DND-41 (cell line): Measurements from ENCODE around the gene CCNO.

Source experiments
- ATAC-seq: fragments of 200-7000 bp; cut with Tn5 transposase; 3 replicates; pipeline ENCODE4 v1.9.1; 2021; ENCODE audit warnings: low read depth; ENCODE audit not compliant: insufficient read depth
- DNase-seq: peaks from one replicate; pipeline ENCODE4 v3.0.0-alpha.2; 2020
- H2AFZ ChIP-seq: 2 replicates; pipeline ENCODE4 v1.6.0; 2012; ENCODE audit warnings: low read depth, low read length
- H3K27ac ChIP-seq: 2 replicates; pipeline ENCODE4 v1.5.1; 2012; ENCODE audit warnings: low read length, inconsistent platforms
- H3K27me3 ChIP-seq: fragments of 200-600 bp; sonication (generic); 2 replicates; pipeline ENCODE4 v1.6.0; 2012; ENCODE audit warnings: low read length, mild to moderate bottlenecking, inconsistent platforms; ENCODE audit not compliant: insufficient read depth, poor library complexity
- H3K36me3 ChIP-seq: 2 replicates; pipeline ENCODE4 v1.5.1; 2012; ENCODE audit warnings: low read length, inconsistent platforms; ENCODE audit not compliant: insufficient read depth
- H3K4me1 ChIP-seq: 2 replicates; pipeline ENCODE4 v1.5.1; 2012; ENCODE audit warnings: mild to moderate bottlenecking, low read length; ENCODE audit not compliant: insufficient read depth
- H3K4me2 ChIP-seq: 2 replicates; pipeline ENCODE4 v1.6.0; 2012; ENCODE audit warnings: mild to moderate bottlenecking, moderate library complexity, low read length, inconsistent platforms; ENCODE audit not compliant: insufficient read depth
- H3K4me3 ChIP-seq, 2 experiments: fragments of 200-600 bp in 1 of 2; shearing (Covaris generic) in 1 of 2; 2 replicates each; pipeline ENCODE4 v1.5.1; 2012 to 2016; ENCODE audit warnings: inconsistent platforms in 2 of 2, low read length in 2 of 2, mild to moderate bottlenecking in 2 of 2, low read depth in 1 of 2, moderate library complexity in 1 of 2
- H3K79me2 ChIP-seq: 2 replicates; pipeline ENCODE4 v1.6.0; 2012; ENCODE audit warnings: low read length, inconsistent platforms; ENCODE audit not compliant: insufficient read depth
- H3K9ac ChIP-seq: 2 replicates; pipeline ENCODE4 v1.6.0; 2012; ENCODE audit warnings: low read depth, mild to moderate bottlenecking, inconsistent platforms, low read length, moderate library complexity
- H3K9me3 ChIP-seq: 2 replicates; pipeline ENCODE4 v1.5.1; 2012; ENCODE audit warnings: low read length, moderate library complexity, mild to moderate bottlenecking, inconsistent platforms; ENCODE audit not compliant: insufficient read depth, severe bottlenecking
- H4K20me1 ChIP-seq: 2 replicates; pipeline ENCODE4 v1.6.0; 2012; ENCODE audit warnings: low read length; ENCODE audit not compliant: insufficient read depth
- CTCF ChIP-seq: IDR thresholded peaks from 2 replicates; pipeline ENCODE4 v1.5.1; 2012; ENCODE audit warnings: borderline replicate concordance, low read length, moderate library complexity, mild to moderate bottlenecking; ENCODE audit not compliant: poor library complexity, severe bottlenecking; ENCODE audit errors: extremely low read depth
- EZH2 ChIP-seq: IDR thresholded peaks from 3 replicates; pipeline ENCODE4 v1.6.1; 2012; ENCODE audit warnings: borderline replicate concordance, low read depth, mild to moderate bottlenecking, moderate library complexity, low read length, inconsistent platforms; ENCODE audit not compliant: severe bottlenecking

CCNO gene

GRCh38 chr5:55218967-55219366 is 14.4 kb downstream of the CCNO start:
- H2AFZ ChIP-seq: no peak overlapping the region
- no peaks in the 10 kb centered on the region for H3K79me2 ChIP-seq
- DNase-seq (no peak), ATAC-seq (no peak)
- H3K9me3 ChIP-seq: no peaks in the 10 kb centered on the region
- H4K20me1 ChIP-seq: no peaks in the 10 kb centered on the region
- H3K4me1 ChIP-seq: no peaks in the 10 kb centered on the region
- TF ChIP-seq CTCF (no peak), EZH2 (no peak)
- no peak overlapping the region for H3K4me3 ChIP-seq
- H3K27me3 ChIP-seq: no peaks in the 10 kb centered on the region
- no peak overlapping the region for H3K27ac ChIP-seq
- H3K9ac ChIP-seq: no peak overlapping the region
- H3K4me2 ChIP-seq: no peak overlapping the region
- no peaks in the 10 kb centered on the region for H3K36me3 ChIP-seq

GRCh38 chr5:55211184-55211874 is 22.1 kb downstream of the CCNO start:
- no peaks in the 10 kb centered on the region for H3K79me2 ChIP-seq
- ATAC-seq (no peak), DNase-seq (no peak)
- H3K4me2 ChIP-seq: no peak overlapping the region
- no peaks in the 10 kb centered on the region for H4K20me1 ChIP-seq
- H3K9me3 ChIP-seq: no peaks in the 10 kb centered on the region
- no peaks in the 10 kb centered on the region for H3K36me3 ChIP-seq
- no peak overlapping the region for H2AFZ ChIP-seq
- H3K4me1 ChIP-seq: no peaks in the 10 kb centered on the region
- H3K27ac ChIP-seq: no peak overlapping the region
- TF ChIP-seq EZH2: no peak
- TF ChIP-seq CTCF: no peak
- H3K4me3 ChIP-seq: no peak overlapping the region
- no peaks in the 10 kb centered on the region for H3K27me3 ChIP-seq
- no peak overlapping the region for H3K9ac ChIP-seq

- H3K4me3 ChIP-seq: no peak overlapping the region
- TF ChIP-seq CTCF: no peak
- TF ChIP-seq EZH2: no peak
- H2AFZ ChIP-seq: no peak overlapping the region
- H3K27me3 ChIP-seq: no peaks in the 10 kb centered on the region
- no peak overlapping the region for H3K9ac ChIP-seq
- DNase-seq (no peak), ATAC-seq (no peak)
- H3K79me2 ChIP-seq: no peaks in the 10 kb centered on the region
- no peaks in the 10 kb centered on the region for H4K20me1 ChIP-seq
- no peak overlapping the region for H3K27ac ChIP-seq
- no peaks in the 10 kb centered on the region for H3K36me3 ChIP-seq
- H3K9me3 ChIP-seq: no peaks in the 10 kb centered on the region
- no peak overlapping the region for H3K4me2 ChIP-seq
- no peaks in the 10 kb centered on the region for H3K4me1 ChIP-seq
These were observed 28.4 kb downstream of the CCNO start for GRCh38 chr5:55205001-55205400.
